GM08714 (cell line): ENCODE measurements around the gene PPIG.
"Not testable (repeated sequence)": the region's sequence is repeated elsewhere in the genome, so short reads cannot be mapped to it uniquely, and the experiment has no call there.

Experiments used
- H3K4me3 ChIP-seq: fragments of 200-500 bp; sonication (Bioruptor generic); 2 replicates; pipeline ENCODE4 v1.5.1; 2014; ENCODE audit warnings: mild to moderate bottlenecking, low read length, inconsistent platforms
- ZNF274 ChIP-seq: IDR thresholded peaks from 2 replicates; pipeline ENCODE4 v1.6.1; 2012; ENCODE audit warnings: mild to moderate bottlenecking, low read depth, low read length

The PPIG gene

DNA sequence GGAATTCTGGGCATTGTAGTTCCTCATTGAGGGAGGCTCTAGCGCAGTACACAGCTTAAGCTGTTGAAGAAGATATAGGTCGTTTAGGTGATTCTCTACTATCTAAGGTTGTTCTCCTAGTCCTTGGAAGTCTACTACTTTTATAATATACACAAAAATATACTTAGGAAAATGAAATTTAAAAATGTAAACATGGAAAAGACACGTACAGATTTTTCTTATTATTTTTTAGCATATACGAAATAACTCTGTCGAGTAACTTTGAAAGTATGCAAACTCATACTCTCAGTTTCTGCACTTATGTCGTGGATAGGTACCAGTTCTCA is 10.2 kb upstream of the PPIG start:
- no peak overlapping the region; the same call in 1 of the 2 replicates for H3K4me3 ChIP-seq
- TF ChIP-seq ZNF274: no peak

DNA sequence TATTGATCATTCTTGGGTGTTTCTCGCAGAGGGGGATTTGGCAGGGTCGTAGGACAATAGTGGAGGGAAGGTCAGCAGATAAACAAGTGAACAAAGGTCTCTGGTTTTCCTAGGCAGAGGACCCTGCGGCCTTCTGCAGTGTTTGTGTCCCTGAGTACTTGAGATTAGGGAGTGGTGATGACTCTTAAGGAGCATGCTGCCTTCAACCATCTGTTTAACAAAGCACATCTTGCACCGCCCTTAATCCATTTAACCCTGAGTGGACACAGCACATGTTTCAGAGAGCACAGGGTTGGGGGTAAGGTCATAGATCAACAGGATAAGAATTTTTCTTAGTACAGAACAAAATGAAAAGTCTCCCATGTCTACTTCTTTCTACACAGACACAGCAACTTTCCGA is 9.6 kb upstream of the PPIG start:
- H3K4me3 ChIP-seq: not testable (repeated sequence)

DNA sequence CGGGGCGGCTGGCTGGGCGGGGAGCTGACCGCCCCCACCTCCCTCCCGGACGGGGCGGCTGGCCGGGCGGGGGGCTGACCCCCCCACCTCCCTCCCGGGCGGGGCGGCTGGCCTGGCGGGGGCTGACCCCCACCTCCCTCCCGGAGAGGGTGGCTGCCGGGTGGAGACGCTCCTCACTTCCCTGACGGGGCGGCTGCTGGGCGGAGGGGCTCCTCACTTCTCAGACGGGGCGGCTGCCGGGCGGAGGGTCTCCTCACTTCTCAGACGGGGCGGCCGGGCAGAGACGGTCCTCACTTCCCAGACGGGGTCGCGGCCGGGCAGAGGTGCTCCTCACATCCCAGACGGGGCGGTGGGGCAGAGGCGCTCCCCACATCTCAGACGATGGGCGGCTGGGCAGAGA is 8.9 kb upstream of the PPIG start:
- not testable (repeated sequence) for H3K4me3 ChIP-seq

DNA sequence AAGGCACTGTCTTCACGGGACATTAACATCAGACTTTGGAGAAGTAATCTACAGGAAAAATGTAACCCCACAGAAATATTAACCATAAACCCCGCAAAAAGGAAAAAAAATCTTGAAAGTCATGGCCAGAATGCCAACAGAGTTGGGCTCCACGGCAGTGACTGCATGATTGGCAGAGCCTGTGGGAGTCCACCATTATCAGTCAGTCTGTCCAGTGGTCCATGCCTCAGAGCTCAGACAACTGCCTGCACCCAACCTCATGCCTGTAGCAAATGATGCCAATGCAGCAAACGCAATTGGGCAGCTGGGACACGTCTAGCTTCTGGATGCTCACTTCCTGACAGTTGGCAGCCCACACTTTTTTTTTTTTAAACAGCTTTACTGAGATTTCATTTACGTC is 5.1 kb upstream of the PPIG start:
- no peak overlapping the region for H3K4me3 ChIP-seq
- no peak for TF ChIP-seq ZNF274

DNA sequence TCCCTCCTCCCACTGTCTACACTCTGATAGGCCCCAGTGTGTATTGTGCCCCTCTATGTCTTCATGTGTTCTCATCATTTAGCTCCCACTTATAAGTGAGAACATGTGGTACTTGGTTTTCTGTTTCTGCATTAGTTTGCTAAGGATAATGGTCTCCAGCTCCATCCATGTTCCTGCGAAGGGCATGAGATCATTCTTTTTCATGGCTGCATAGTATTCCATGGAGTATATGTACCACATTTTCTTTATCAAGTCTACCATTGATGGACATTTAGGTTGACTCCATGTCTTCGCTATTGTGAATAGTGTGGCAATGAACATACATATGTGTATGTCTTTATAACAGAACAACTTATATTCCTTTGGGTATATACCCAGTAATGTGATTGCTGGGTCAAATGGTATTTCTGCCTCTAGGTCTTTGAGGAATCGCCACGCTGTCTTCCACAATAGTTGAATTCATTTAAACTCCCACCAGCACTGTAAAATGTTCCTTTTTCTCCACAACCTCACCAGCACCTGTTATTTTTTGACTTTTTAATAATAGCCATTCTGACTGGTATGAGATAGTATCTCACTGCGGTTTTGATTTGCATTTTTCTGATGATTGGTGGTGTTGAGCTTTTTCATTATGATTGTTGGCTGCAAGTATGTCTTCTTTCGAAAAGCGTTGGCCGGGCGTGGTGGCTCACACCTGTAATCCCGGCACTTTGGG is 1.4 kb upstream of the PPIG start:
- not testable (repeated sequence) for H3K4me3 ChIP-seq

DNA sequence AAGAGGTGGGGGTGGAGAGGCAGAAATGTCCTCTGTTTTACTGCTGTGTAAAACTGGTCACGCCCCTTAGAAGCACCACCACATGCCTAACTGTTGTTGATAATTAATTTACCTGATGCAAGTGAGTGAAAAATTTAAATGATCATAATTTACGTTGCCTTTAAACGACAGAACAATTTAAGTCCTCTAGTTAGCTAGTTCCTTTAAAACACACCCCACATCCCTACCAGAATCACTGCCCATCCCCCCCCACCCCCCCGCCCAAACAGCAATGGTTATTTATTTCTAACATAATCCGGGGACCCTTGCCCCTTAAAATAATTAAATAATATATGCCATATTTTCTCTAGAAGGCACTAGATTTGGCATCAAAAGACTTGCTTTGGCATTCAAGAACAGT is 633 bp upstream of the PPIG start:
- no peak overlapping the region for H3K4me3 ChIP-seq
- no peak for TF ChIP-seq ZNF274

DNA sequence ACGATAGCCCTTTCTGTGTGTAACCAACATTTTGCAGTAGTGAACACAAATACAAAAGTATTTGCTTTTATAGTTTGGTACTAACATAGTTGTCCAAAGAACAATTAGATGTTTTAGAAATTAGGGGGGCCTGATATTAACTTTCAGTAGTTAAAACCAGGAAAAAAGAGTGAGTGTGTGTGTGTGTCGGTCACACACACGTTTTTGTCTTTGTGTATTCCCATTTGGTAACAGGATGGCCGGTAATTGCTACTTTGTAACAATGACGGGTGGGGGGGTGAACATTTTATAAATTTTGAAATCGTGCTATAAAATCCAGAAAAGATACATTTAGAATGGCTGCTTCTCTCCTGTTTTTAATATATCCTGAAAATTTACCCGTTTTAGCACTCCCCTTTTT is 1.5 kb downstream of the PPIG start:
- peak overlapping the region; percentile 98 for H3K4me3 ChIP-seq
- TF ChIP-seq ZNF274: no peak

DNA sequence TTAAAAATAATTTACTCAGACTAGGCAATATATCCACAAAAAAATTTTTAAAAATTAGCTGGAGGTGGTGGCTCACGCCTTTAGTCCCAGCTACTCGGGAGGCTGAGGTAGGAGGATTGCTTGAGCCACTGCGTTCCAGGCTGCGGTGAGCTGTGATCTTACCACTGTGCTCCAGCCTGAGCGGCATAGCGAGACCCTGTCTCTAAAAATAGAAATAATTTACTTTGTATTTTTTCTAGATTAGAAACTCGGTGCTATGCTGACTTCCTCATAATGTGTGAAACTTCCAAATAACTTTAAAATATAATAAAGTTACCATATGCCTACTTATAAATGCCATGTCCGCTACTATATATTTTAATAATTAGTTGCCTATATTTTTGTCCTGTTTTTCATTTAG is 6.7 kb downstream of the PPIG start:
- no peak for TF ChIP-seq ZNF274
- no peak overlapping the region for H3K4me3 ChIP-seq

DNA sequence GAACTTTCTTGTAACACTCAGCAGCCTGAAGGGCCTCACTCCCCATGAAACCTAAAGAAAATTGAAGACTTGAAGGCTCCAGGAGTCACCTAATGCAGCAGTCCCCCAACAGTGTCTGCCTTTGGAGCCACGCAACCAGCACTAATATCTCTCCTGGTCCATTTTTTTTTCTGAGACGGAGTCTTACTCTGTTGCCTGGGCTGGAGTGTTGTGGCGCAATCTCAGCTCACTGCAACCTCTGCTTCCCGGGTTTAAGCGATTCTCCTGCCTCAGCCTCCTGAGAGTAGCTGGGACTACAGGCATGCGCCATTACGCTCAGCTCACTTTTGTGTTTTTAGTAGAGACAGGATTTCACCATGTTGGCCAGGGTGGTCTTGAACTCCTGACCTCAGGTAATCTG is 12.4 kb downstream of the PPIG start:
- H3K4me3 ChIP-seq: not testable (repeated sequence)

DNA sequence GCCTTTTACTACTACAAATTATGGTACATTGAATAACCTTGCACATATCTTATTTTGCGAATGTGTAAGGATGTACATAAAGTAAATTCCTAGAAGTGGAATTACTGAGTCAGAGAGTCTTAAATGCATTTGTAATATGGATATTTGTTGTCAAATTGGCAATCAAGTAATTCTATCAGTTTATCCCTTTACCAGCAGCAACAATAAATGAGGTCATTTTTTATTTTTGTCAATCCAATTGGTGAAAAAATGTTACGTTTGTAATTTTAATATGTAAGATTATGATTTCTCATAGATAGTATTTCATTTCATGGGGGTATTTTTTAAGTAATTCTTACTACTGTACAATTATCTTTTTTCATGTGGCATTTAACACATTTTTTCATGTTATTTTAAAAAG is 14.8 kb downstream of the PPIG start:
- no peak for TF ChIP-seq ZNF274
- no peak overlapping the region for H3K4me3 ChIP-seq

DNA sequence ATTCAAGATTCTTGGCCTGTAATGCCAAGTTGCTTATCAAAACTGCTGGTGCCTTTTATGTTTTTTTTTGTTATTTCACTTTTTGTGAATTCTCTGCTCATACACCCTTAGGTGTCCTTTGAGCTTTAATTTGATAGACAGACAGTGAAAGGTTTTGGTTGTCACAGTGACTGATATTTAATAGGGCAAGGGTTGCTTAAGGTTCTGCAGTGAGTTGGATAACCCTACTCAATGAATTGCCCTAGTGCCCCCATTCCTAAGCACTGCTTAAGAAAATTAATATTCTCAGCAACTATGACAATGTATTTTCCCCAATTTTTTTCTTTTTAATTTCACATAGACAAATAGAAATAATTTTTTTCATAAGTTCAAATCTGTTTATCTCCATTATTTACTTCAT is 15.4 kb downstream of the PPIG start:
- TF ChIP-seq ZNF274: no peak
- no peak overlapping the region for H3K4me3 ChIP-seq

DNA sequence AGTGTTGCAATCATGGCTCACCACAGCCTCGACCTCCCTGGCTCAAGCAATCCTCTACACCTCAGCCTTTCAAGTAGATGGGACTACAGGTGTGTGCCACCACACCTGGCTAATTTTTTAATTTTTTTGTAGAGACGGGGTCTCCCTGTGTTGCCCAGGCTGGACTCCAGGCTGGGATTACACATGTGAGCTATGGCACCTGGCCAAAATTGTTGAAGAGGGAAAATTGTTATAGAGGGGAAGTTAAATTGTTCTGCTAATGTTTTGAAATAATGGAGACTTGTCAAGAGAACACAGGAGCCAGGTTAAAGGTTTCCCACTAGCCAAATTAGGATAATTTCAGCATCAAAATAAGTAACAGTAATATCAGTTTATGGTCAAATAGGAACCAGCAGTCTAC is 25.1 kb downstream of the PPIG start:
- no peak for TF ChIP-seq ZNF274
- H3K4me3 ChIP-seq: no peak overlapping the region

DNA sequence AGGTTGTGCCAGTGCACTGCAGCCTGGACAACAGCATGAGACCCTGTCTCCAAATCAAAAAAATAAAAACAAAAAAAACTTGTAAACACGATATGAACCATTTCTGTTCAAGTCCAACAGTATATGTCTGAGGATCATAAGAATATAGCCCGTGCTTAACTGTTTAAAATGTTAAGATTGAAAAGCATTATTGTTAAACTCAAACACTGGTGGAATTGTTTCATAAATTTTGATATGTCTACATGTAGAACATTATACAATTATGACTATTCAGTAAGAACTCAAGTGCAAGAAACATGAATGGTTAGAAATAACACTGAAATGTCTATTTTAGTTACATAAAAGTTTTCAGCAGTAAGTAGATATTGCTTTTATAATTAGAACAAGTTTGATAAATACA is 29.7 kb downstream of the PPIG start:
- TF ChIP-seq ZNF274: no peak
- no peak overlapping the region for H3K4me3 ChIP-seq

DNA sequence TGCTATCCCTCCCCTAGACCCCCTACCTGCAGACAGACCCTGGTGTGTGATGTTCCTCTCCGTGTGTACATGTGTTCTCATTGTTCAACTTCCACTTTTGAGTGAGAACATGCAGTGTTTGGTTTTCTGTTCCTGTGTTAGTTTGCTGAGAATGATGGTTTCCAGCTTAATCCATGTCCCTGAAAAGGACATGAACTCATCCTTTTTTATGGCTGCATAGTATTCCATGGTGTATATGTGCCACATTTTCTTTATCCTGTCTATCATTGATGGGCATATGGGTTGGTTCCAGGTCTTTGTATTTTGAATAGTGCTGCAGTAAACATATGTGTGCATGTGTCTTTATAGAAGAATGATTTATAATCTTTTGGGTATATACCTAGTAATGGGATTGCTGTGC is 31.8 kb downstream of the PPIG start:
- not testable (repeated sequence) for H3K4me3 ChIP-seq

DNA sequence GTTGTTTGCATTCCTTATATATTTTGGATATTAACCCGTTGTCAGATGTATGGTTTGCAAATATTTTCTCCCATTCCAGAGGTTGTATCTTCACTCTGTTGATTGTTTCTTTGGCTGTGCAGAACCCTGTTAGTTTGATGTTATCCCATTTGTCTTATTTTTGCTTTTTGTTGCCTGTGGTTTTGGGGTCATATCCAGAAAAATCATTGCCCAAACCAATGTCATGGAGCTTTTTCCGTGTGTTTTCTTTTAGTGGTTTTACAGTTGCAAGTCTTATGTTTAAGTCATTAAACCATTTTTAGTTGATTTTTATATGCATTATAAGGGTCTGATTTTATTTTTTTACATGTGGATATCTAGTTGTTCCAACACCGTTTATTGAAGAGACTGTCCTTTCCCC is 35.8 kb downstream of the PPIG start:
- no peak overlapping the region for H3K4me3 ChIP-seq
- no peak for TF ChIP-seq ZNF274

DNA sequence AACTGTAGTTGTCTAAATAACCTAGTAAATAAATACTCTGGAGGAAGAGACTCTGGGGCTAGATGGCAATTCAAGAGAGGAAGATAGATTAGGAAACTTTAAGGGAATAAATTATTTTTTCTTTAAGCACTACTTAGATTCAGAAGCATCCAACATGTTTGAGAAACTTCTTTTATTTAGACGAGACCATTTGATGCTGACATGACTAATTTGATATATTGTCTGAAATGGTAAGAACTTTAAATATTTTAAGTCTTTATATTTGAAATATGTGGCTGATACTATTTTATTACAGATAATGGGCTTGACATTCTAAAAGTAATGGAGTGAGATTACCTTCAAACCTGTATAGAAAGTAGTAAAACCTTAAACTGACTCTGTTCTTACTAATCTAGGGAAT is 36.4 kb downstream of the PPIG start:
- H3K4me3 ChIP-seq: no peak overlapping the region
- no peak for TF ChIP-seq ZNF274

DNA sequence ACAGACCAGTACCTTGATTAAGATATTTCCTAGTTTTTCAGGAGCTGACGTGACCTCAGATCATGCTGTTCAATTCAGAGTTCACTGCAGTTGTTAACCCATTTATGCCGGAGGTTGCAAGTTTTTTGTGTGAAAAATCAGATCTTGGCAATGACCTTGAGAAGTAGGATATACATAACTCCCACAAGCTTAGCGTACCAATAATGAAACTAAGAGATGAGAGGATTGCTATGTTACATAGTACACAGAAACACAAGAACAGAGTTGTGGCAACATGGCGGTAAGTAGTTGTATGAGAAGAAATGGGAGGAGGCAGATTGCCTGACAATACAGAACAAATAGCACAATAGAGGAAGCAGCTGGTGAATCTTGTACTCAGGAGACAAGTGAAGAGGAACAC is 39.1 kb downstream of the PPIG start:
- no peak for TF ChIP-seq ZNF274
- no peak overlapping the region for H3K4me3 ChIP-seq
